DMS153 (cell line): ENCODE results near the gene FSIP2.

Source experiments
- DNase-seq: peaks from one replicate; lab custom pipeline; 2025; lab: John Stamatoyannopoulos, UW

The FSIP2 gene

GRCh38 chr2:185738679-185739472 is at the start of gene FSIP2:
FSIP2 (plus strand) TSS chr2:185738804; CDS start chr2:185738895, 91 bp downstream.
- no peak for DNase-seq

GRCh38 chr2:185689906-185690539 is 48.6 kb upstream of the FSIP2 start:
- DNase-seq, result no peak

DNA sequence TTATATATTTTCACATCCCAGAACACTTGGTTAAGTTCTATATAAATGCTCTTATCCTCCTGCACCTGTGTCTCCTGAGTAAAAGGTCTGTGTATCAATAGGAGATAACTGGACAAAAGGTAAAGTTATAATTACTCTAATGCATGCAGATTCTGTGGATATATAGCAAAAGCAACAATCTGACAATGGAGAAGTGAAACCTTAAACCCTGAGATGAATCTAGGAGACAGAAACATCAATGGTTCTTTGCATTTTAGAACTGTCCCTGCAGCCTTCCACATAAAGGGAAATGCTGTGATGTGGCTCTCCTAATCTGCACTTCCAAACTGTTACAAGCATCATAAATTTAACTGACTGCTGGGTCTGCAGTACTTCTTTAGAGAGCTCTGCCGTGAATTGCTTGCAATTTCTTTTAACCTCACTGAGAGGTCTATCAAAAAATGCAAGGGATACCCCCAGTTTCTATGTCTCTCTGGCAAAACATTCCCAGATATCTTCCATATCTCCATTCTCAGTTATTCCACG is 42.8 kb upstream of the FSIP2 start:
- no peak for DNase-seq

DNA sequence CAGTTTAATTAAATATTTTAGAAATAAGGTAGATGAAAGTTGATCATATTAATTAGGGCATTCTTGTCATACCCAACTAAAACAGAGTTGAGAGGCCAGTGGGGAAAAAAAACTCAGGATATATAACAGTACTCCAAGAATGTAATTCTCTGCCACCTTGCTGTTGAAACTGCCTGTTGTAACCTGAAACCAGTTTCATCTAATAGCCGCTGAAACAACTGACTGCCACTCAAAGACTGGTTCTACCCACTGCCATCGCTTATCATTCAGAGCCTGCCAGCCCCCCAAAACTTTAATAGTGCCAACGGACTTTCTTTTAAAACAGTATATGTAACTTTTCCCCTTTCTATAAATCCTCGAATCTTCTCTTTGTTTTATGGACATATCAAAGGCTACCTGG is 37.7 kb upstream of the FSIP2 start:
- no peak for DNase-seq

- DNase-seq, result no peak
Measured at GRCh38 chr2:185734658-185735057, 3.9 kb upstream of the FSIP2 start.

GRCh38 chr2:185736210-185736609 is 2.4 kb upstream of the FSIP2 start:
- no peak for DNase-seq

DNA sequence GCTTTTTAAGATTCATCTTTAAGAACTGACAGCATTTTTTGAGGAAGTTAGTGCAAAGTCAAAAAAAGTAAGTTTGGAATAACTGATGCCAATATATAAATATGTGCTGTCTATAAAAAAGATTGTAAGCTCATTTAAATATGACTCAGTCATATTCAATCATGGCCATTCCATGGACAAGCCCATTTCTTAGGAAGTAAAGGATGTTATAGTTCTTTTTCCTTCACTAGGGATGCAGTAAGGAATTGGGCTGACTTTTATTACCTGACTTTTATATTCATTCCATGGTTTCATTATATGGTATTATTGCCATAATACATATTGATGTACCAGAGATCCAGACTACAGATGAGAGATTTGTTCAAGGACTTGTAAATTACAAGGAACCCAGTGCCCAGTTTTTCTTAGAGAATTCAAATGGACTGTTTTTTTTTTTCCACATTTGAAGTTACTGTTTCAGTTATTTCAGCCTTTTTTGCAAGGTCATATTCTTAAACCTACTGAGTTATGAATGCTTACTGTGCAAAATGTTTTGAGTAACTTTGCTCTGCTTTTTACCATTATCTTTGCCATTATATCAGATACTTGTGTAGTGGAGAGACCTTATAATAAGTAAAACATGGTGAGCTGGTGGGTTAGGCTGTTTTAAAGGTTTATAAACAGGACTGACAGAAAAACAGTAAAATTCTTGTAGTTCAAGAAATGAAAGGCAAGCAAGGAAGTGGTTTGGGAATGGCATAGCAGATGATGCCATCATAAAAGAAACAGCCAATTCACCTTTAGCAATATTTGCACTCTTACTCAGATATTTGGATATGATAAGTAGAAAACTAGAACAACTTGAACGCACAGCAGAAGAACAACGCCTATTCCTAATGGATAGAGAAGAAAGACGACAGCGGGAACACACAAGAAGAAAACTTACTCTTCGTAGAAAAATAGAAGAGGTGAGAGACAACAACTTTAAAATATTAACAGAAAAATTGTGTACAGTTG is 7.6 kb downstream of the FSIP2 start:
- no peak for DNase-seq

- DNase-seq, result no peak
Measured at GRCh38 chr2:185757356-185757755, 18.8 kb downstream of the FSIP2 start.

GRCh38 chr2:185771396-185771795 is 32.8 kb downstream of the FSIP2 start:
- DNase-seq, result no peak

DNA sequence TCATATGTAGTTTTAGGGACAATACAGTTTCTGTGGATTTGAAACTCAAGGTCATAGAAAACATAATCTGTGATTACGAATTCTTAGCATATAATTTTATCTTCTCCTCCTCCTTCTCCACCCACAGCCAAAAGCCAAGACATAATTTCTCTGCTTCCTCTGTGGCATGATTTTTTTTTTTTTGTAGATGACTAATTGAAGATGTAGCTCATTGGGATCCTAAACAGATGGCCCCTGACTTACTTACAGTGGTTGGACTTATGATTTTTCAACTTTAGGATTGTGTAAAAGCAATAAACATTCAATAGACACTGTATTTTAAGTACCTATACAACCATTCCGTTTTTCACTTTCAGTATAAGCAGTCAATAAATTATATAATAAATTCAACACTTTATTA is 42.3 kb downstream of the FSIP2 start:
- DNase-seq, result no peak

DNA sequence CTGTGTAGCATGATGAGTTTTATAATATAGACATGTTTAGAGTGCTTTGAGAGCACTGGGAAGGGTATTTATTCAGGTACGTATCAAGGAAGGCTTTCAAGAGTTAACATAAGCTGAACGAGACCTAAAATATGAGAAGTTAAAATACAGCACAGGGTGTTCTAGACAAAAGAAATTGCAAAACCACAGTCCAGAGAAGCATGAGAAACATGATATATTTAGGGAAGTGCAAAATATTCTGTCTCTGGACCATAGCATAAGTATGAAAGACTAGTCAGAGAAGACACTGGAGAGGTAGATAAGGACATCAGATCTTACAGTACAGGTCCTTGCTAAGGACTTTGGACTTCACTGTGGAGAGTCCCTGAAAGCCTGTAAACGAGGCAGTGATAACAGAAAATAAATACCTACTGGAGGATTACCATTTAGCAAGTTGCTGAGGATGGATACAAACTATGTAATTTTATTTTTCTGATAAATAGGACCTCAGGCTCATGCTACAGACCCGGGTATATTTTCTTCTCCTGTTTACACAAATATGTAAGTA is 43.7 kb downstream of the FSIP2 start:
- no peak for DNase-seq

DNA sequence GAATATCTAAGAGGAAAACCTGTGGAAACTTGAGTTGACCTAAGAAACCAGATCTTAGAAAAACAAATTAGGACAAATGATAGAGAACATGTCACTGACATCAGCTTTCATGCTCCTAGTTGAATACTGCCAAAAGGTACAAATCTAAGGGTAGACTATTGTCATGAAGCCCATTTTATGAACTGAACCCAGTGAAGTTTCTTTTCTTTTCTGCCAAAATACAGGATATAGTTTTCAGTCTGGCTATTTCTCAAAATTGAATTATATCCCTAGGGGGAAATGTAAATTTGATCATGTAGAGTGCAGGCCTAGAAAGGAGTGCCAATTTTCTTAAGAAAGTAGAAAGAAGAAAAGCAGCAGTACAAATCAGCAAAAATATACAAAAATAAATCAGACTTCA is 46.6 kb downstream of the FSIP2 start:
- DNase-seq, result no peak

DNA sequence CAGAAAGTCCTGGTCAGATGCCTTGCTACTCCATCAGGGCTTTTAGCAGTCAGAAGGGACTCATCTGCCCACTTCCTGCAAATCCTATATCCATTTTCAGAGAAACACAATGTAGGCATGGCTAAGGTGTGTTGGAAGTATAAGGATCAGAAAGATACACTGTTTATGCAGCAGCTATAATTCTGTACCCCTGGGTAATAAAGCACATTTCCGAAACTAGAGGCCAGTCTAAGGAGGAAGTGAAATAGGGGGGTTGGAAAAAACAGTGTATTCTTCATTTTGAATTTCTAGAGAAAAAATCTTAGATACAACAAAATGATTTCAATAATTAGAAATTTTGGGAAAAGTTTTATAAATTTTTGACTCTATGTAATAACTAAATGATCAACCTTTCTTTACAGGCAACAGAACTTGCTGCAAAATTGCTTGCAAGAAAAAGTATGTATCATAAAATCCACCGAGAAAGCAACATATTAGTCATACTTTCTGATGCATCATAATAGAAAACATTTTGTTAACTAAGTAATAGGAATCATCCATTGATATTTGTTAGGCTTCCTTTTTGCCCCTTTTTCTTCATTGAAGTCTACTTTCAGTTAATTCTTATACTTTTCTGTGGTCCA is 47.4 kb downstream of the FSIP2 start:
- DNase-seq, result no peak

GRCh38 chr2:185787227-185788145 is 48.9 kb downstream of the FSIP2 start:
- no peak for DNase-seq

GRCh38 chr2:185790361-185790760 is 51.8 kb downstream of the FSIP2 start:
- no peak for DNase-seq

- no peak for DNase-seq
Measured at GRCh38 chr2:185793532-185794345, 55.1 kb downstream of the FSIP2 start.

- no peak for DNase-seq
Measured at GRCh38 chr2:185796758-185797157, 58.2 kb downstream of the FSIP2 start.

GRCh38 chr2:185802926-185803325 is 64.3 kb downstream of the FSIP2 start:
- DNase-seq, result no peak

- no peak for DNase-seq
Measured at GRCh38 chr2:185806783-185807182, 68.2 kb downstream of the FSIP2 start.
